ENCODE measurements around the gene FLNA.

Gene FLNA

GRCh38 chrX:154332561-154332960, 41.9 kb downstream of the FLNA start:
- DNase-seq: no peak

- no peak for DNase-seq
These were observed 45.1 kb downstream of the FLNA start for GRCh38 chrX:154329294-154329693.

- no peak for DNase-seq
These were observed 45.8 kb downstream of the FLNA start for GRCh38 chrX:154328646-154329045.

GRCh38 chrX:154327038-154327820, 47.2 kb downstream of the FLNA start:
- no peak for DNase-seq

- no peak for DNase-seq
These were observed 48.9 kb downstream of the FLNA start for GRCh38 chrX:154325541-154325940.

GRCh38 chrX:154323537-154323936, 50.9 kb downstream of the FLNA start:
- no peak for DNase-seq

GRCh38 chrX:154322890-154323289, 51.5 kb downstream of the FLNA start:
- DNase-seq: no peak

- DNase-seq: no peak
These were observed 52.8 kb downstream of the FLNA start for GRCh38 chrX:154321594-154321993.

GRCh38 chrX:154321152-154321551, 53.3 kb downstream of the FLNA start:
- no peak for DNase-seq

GRCh38 chrX:154320406-154320805, 54.0 kb downstream of the FLNA start:
- DNase-seq: no peak

GRCh38 chrX:154317391-154317995, 56.9 kb downstream of the FLNA start:
- DNase-seq: no peak

GRCh38 chrX:154315416-154315815, 59.0 kb downstream of the FLNA start:
- no peak for DNase-seq

GRCh38 chrX:154313147-154313546, 61.3 kb downstream of the FLNA start:
- no peak for DNase-seq

- DNase-seq: no peak
These were observed 62.3 kb downstream of the FLNA start for GRCh38 chrX:154312116-154312515.

- DNase-seq: no peak
These were observed 63.6 kb downstream of the FLNA start for GRCh38 chrX:154310616-154311536.

- DNase-seq: no peak
These were observed 65.2 kb downstream of the FLNA start for GRCh38 chrX:154309041-154309775.

GRCh38 chrX:154308108-154308946, 66.1 kb downstream of the FLNA start:
- no peak for DNase-seq

GRCh38 chrX:154307202-154307601, 67.2 kb downstream of the FLNA start:
- DNase-seq: no peak

- no peak for DNase-seq
These were observed 68.8 kb downstream of the FLNA start for GRCh38 chrX:154305541-154306205.

- DNase-seq: no peak
These were observed 69.6 kb downstream of the FLNA start for GRCh38 chrX:154304846-154305245.

GRCh38 chrX:154303476-154303875, 71.0 kb downstream of the FLNA start:
- no peak for DNase-seq
